HepG2 (cell line): Measurements from ENCODE around the gene ATP8A2.

Experiments used
- BHLHE40 ChIP-seq: IDR thresholded peaks from 2 replicates; pipeline ENCODE4 v1.6.1; 2011; ENCODE audit warnings: low read length, improper control_type of control experiment
- IRF2 ChIP-seq: IDR thresholded peaks from 2 replicates; pipeline ENCODE4 v1.6.1; 2018; ENCODE audit warnings: missing genetic modification reagents, missing compliant biosample characterization
- KDM5B ChIP-seq: sonication (generic); formaldehyde crosslinking; IDR thresholded peaks from 2 replicates; pipeline ENCODE4 v1.4.0; 2020; ENCODE audit warnings: missing genetic modification reagents, mild to moderate bottlenecking, borderline replicate concordance
- MXI1 ChIP-seq: IDR thresholded peaks from 3 replicates; pipeline ENCODE4 v1.6.1; 2012; ENCODE audit warnings: low read depth, low read length, inconsistent platforms, borderline replicate concordance
- POLR2A ChIP-seq, 2 experiments: IDR thresholded peaks; 2 replicates each; pipeline ENCODE4 v1.6.1; 2011; ENCODE audit warnings: low read depth in 2 of 2, low read length in 2 of 2, mild to moderate bottlenecking in 1 of 2, moderate library complexity in 1 of 2; ENCODE audit not compliant: insufficient read depth in 1 of 2
- RAD21 ChIP-seq: fragments of 450-650 bp; formaldehyde crosslinking; IDR thresholded peaks from 2 replicates; pipeline ENCODE4 v1.5.0; 2020; ENCODE audit warnings: mild to moderate bottlenecking
- SETDB1 ChIP-seq: sonication (generic); formaldehyde crosslinking; IDR thresholded peaks from 2 replicates; pipeline ENCODE4 v1.5.1; 2020; ENCODE audit warnings: missing genetic modification reagents, mild to moderate bottlenecking, borderline replicate concordance
- ZBTB20 ChIP-seq: sonication (generic); formaldehyde crosslinking; IDR thresholded peaks from 2 replicates; pipeline ENCODE4 v1.8.1; 2023; ENCODE audit warnings: missing genetic modification reagents, low read depth, mild to moderate bottlenecking, borderline replicate concordance
- ZNF274 ChIP-seq: sonication (generic); formaldehyde crosslinking; IDR thresholded peaks from 2 replicates; pipeline ENCODE4 v1.5.1; 2020; ENCODE audit warnings: mild to moderate bottlenecking, missing genetic modification reagents
- ZNF331 ChIP-seq: sonication (generic); formaldehyde crosslinking; IDR thresholded peaks from 2 replicates; pipeline ENCODE4 v1.4.0; 2020; ENCODE audit warnings: missing genetic modification reagents
- TF ChIP-seq, protein P1 (sequence below): IDR thresholded peaks from 2 replicates; pipeline ENCODE4 v1.6.1; 2012; ENCODE audit warnings: inconsistent platforms

DNA sequence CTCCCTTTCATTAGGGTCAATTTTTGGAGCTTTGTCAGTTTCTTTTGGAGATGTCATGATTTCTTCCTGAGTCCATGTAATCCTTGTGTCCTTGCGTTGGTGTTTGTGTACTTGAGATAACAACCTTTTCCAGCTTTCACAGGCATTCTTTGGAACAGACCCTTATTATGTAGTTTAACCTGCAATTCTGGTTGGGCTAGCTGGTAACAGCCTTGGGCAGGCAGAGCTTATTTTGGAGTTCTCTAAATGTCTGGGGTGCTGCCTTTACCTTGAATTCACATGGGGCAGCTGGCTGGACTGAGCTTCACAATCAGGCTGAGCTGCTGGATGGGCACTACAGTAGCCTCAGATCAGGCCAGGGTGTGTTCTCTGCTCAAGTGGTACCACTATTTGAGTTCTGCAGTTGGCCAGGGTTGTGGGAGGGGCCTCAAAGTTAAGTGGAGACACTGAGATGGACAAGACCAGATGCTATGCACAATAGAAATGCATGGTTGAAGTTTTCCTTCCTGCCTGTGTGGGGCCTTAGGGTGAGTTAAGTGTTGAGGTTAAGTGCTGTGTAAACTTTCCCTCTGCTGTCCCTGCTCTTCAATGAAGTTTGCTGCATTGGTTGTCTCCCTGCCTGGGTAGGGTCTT, 277.3 kb downstream of the ATP8A2 start:
- TF ChIP-seq RAD21 (CRISPR knock-in tag) = no peak
- TF ChIP-seq KDM5B (CRISPR knock-in tag) = no peak
- no peak for TF ChIP-seq POLR2A (IDR thresholded peaks at IDR 0.05; ENCODE audit: insufficient read depth in 1 of 2, low read depth in 2 of 2, low read length in 2 of 2)
- TF ChIP-seq ZBTB20 (CRISPR knock-in tag) = no peak
- TF ChIP-seq ZNF331 (CRISPR knock-in tag) = no peak
- no peak for TF ChIP-seq BHLHE40
- TF ChIP-seq SETDB1 (CRISPR knock-in tag) = no peak
- TF ChIP-seq, protein P1, sequence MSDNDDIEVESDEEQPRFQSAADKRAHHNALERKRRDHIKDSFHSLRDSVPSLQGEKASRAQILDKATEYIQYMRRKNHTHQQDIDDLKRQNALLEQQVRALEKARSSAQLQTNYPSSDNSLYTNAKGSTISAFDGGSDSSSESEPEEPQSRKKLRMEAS = no peak
- no peak for TF ChIP-seq IRF2 (CRISPR knock-in tag)
- TF ChIP-seq ZNF274 (CRISPR knock-in tag) = no peak
- TF ChIP-seq MXI1 = no peak
